ENCODE results near the gene ABI3BP.

The ABI3BP gene

DNA sequence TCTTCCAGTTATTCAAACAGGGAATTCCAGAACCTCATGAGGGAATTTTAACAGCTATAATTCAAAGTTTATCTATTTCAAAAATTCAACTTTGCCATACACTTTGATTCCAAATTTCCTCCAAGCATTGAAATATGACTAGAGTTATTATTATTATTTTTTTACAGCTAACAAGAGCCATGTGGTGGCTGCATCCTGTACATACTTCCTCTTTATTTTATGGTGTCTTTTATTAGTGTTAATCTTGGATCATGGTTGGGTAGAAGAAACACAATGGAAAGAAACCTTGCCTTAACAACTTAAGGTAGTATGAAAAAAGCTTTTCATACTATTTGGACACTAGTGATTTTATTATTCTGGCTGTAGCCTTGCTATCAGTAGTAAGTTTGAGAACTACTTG is 231.3 kb downstream of the ABI3BP start:
- TF ChIP-seq, protein P1, sequence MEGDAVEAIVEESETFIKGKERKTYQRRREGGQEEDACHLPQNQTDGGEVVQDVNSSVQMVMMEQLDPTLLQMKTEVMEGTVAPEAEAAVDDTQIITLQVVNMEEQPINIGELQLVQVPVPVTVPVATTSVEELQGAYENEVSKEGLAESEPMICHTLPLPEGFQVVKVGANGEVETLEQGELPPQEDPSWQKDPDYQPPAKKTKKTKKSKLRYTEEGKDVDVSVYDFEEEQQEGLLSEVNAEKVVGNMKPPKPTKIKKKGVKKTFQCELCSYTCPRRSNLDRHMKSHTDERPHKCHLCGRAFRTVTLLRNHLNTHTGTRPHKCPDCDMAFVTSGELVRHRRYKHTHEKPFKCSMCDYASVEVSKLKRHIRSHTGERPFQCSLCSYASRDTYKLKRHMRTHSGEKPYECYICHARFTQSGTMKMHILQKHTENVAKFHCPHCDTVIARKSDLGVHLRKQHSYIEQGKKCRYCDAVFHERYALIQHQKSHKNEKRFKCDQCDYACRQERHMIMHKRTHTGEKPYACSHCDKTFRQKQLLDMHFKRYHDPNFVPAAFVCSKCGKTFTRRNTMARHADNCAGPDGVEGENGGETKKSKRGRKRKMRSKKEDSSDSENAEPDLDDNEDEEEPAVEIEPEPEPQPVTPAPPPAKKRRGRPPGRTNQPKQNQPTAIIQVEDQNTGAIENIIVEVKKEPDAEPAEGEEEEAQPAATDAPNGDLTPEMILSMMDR (IDR thresholded peaks at IDR 0.05; ENCODE audit: low read depth, low read length, missing control alignments), result no peak
- no peak for DNase-seq (ENCODE audit: low read depth)
- no peak overlapping the region for H3K4me3 ChIP-seq (ENCODE audit: low read depth, low read length)

DNA sequence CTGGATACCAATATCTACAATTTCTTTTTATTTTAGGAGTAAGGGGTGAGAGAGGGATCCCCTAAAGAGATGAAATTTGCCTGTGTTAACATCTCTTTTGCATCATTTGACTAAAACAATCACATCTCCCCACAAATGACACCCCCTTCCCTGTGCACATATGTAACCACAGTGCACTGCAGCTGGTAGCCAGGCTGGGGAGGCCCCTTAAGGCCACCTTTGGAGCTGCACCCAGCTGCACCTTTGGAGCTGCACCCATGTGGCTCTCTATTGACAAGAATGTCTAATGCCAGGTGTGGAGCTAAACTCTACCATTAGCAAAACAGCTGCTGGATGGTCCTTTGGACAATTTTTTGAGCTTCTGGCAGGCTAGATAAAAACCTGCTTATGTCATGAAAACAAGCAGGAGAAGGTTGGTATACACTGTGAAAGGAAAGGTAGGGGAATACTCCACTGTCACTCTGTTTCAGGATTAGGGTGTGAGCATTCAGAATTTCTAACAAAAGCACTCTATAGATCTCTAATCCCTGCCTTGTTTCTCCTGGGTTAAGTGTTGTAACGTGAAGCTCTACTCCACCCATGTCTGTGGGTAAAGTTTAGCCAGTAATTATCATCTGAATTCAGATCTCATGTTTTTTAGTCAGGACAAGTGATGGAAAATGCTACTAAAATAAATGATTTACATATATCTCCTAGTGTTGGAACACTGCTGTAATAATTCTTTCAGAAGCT is 231.8 kb downstream of the ABI3BP start:
- no peak for DNase-seq (ENCODE audit: low read depth)
- TF ChIP-seq, protein P1 (IDR thresholded peaks at IDR 0.05; ENCODE audit: low read depth, low read length, missing control alignments), result peak; percentile 46
- H3K4me3 ChIP-seq (ENCODE audit: low read depth, low read length), result no peak overlapping the region

DNA sequence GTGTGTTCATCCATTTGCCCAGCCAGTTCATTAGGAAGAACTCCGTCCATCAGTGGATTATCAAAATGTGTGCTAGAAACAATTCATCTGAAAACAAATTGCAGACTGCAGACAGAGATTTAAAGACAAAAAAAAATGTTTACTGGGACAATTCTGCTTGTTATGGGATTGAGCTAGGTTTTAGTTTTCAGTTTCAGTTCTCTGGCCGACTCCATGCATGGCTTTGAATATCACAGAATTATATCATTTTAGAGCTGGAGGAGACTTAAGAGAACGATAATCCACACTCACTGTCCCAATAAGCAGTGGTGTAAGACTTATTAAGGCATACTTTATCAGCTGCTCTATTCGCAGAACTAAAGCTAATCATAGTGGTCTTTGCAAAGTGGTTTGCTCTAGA is 232.8 kb downstream of the ABI3BP start:
- DNase-seq (ENCODE audit: low read depth), result no peak
- TF ChIP-seq, protein P1 (IDR thresholded peaks at IDR 0.05; ENCODE audit: low read depth, low read length, missing control alignments), result no peak
- H3K4me3 ChIP-seq (ENCODE audit: low read depth, low read length), result no peak overlapping the region

DNA sequence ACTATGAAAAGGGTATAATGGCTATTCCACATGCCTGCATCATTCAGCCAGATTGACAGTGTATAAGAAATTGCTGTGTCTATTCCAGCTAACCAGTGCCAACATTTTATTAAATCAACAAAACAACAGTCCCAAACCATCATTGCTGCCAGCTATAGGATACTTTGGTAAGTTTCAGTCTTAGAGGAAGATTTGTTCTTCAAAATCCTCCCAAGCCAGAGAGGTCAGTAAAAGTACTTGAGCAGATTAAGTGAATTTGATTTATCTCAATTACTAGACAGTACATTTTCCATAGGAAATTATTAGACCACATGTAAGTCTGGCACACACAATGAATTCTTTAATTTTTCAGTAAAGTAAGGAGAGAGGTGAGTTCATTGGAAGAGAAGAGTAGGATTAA is 233.3 kb downstream of the ABI3BP start:
- DNase-seq (ENCODE audit: low read depth), result no peak
- H3K4me3 ChIP-seq (ENCODE audit: low read depth, low read length), result no peak overlapping the region
- TF ChIP-seq, protein P1 (IDR thresholded peaks at IDR 0.05; ENCODE audit: low read depth, low read length, missing control alignments), result no peak

DNA sequence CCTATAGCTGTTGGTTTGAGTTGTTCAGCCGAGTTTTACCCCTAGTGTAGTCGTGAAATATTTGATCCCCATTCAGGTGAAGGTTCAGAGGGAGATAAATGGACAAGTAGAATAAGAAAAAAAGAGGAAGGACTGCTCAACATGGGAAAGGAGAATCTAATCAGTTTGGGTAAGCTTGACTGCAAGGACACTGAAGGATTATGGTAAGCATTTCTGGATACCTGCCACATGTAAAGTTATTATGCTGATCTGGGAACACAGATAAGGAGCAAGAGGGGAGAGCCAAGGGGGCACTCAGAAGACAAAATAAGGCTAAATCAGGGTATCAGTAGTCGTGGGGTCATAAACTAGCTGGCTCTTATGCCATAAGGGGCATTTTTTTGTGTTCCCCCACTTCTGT is 234.1 kb downstream of the ABI3BP start:
- TF ChIP-seq, protein P1 (IDR thresholded peaks at IDR 0.05; ENCODE audit: low read depth, low read length, missing control alignments), result no peak
- DNase-seq (ENCODE audit: low read depth), result no peak
- H3K4me3 ChIP-seq (ENCODE audit: low read depth, low read length), result no peak overlapping the region

DNA sequence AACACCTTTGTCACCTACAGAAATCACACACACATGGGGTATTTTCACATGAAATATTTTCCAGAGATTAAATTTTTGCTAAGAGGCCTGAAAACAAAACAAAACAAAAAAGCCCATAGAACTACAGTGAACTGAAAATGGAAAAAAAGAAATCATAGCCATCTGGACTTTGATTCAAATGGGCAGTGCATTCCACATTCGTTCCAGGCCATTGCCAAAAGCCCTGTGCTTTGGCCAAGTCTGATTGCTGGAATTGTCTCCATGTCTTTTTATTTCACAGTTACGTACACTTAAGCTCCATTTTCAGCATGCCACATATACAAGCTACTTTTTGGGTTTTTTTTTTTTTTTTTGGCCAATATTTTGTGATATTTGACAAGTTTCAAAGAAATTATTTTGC is 236.8 kb downstream of the ABI3BP start:
- DNase-seq (ENCODE audit: low read depth), result no peak
- H3K4me3 ChIP-seq (ENCODE audit: low read depth, low read length), result no peak overlapping the region
- TF ChIP-seq, protein P1 (IDR thresholded peaks at IDR 0.05; ENCODE audit: low read depth, low read length, missing control alignments), result no peak

Measured in GM12864 (cell line).